ENCODE measurements around the gene FKBP4. TPM values are rescaled to one million over a fixed set of nuclear protein-coding genes. Genes with fewer than 3 reads are reported as not detected.

Gene FKBP4
- total and polyA plus RNA-seq, 4 donors: 21.3 to 38.7 (median 31.6) TPM

DNA sequence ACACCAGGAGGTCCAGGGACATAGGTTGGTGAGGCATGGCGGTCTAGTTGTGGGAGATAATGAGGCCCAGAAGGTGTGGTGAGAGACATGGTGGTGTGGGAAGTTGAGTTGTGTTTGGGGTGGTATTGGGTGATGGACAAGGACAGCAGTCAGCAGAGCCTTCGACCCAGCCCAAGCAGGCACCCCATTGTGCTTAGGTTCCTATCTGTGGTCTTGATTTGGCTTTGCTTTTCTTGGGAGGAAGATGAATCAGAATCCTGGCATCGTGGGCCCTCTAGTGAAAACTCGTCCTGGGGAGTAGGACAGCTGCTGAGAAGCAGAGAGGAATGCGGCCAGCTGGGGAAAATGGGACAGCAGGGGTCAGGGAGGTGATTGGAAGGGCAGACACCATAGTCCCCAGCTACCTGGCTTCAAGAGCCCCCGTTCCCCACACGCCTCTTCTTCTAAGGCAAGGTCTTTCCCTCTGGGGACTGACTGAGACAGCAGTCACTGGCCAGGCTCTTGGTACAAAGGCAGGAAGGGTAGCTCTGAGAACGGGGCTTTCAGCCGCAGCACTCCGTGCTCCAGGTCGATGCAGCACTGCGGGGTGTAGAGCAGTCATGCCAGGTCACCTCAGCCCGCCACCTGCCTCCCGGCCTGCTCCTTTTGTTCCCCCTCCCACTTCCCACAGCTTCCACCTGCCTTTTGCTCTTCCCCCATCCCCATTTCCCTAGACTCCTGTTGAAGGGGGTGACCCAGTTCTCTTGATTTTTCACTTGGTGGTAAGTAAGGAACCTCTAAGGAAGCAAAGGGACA, 32.1 kb downstream of the FKBP4 start:
- H3K27me3 ChIP-seq (ENCODE audit: control insufficient read depth in 4 of 4, insufficient read depth in 4 of 4, low read length in 3 of 4): no peaks in the 10 kb centered on the region
- H3K9me3 ChIP-seq (ENCODE audit: control insufficient read depth in 4 of 4, low read length in 3 of 4): no peaks in the 10 kb centered on the region
- DNase-seq (ENCODE audit: low spot score): no peak
- no peak overlapping the region for H3K4me3 ChIP-seq (ENCODE audit: low read depth in 1 of 3, low read length in 3 of 3)
- no peak overlapping the region for H3K27ac ChIP-seq (ENCODE audit: low read depth in 1 of 2, low read length in 2 of 2)
- no peak overlapping the region for H3K9ac ChIP-seq (ENCODE audit: low read depth in 1 of 2, low read length in 2 of 2)
- H3K36me3 ChIP-seq (ENCODE audit: control insufficient read depth in 4 of 4, insufficient read depth in 3 of 4, low read depth in 1 of 4, low read length in 3 of 4): peaks cover 11 to 73% (median 53%) of the 10 kb centered on the region in 4 donors
- 95% methylated on average over 14 of the region's 14 CpGs for WGBS
- H3K4me1 ChIP-seq (ENCODE audit: control insufficient read depth in 4 of 4, insufficient read depth in 4 of 4, low read length in 3 of 4): no peaks in the 10 kb centered on the region
- TF ChIP-seq HNF4A (conservative IDR thresholded peaks at IDR 0.05) (no peak), GABPA (IDR thresholded peaks at IDR 0.05 in 1 of 2, conservative IDR thresholded peaks at IDR 0.05 in 1 of 2) (no peak), EGR1 (IDR thresholded peaks at IDR 0.05; ENCODE audit: low read depth in 2 of 2) (no peak), REST (IDR thresholded peaks at IDR 0.05) (no peak), NR2F2 (IDR thresholded peaks at IDR 0.05) (no peak), FOXA2 (IDR thresholded peaks at IDR 0.05) (no peak), RXRA (IDR thresholded peaks at IDR 0.05) (no peak), HNF4G (IDR thresholded peaks at IDR 0.05) (no peak), YY1 (IDR thresholded peaks at IDR 0.05) (no peak), TAF1 (conservative IDR thresholded peaks at IDR 0.05) (no peak), RAD21 (IDR thresholded peaks at IDR 0.05) (no peak), SP1 (IDR thresholded peaks at IDR 0.05) (no peak)
- TF ChIP-seq, protein P1, sequence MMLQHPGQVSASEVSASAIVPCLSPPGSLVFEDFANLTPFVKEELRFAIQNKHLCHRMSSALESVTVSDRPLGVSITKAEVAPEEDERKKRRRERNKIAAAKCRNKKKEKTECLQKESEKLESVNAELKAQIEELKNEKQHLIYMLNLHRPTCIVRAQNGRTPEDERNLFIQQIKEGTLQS (IDR thresholded peaks at IDR 0.05): no peak
- TF ChIP-seq, protein P2, sequence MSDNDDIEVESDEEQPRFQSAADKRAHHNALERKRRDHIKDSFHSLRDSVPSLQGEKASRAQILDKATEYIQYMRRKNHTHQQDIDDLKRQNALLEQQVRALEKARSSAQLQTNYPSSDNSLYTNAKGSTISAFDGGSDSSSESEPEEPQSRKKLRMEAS (IDR thresholded peaks at IDR 0.05): no peak

GRCh38 chr12:2829275-2829674, 34.5 kb downstream of the FKBP4 start:
- Histone ChIP-seq H3K9me3 (ENCODE audit: control insufficient read depth in 4 of 4, low read length in 3 of 4) (no peaks in the 10 kb centered on the region), H3K4me1 (ENCODE audit: control insufficient read depth in 4 of 4, insufficient read depth in 4 of 4, low read length in 3 of 4) (no peaks in the 10 kb centered on the region), H3K27ac (ENCODE audit: low read depth in 1 of 2, low read length in 2 of 2) (no peak overlapping the region), H3K9ac (ENCODE audit: low read depth in 1 of 2, low read length in 2 of 2) (no peak overlapping the region), H3K36me3 (ENCODE audit: control insufficient read depth in 4 of 4, insufficient read depth in 3 of 4, low read depth in 1 of 4, low read length in 3 of 4) (peaks cover 9 to 50% (median 36%) of the 10 kb centered on the region in 4 donors), H3K27me3 (ENCODE audit: control insufficient read depth in 4 of 4, insufficient read depth in 4 of 4, low read length in 3 of 4) (no peaks in the 10 kb centered on the region), H3K4me3 (ENCODE audit: low read depth in 1 of 3, low read length in 3 of 3) (no peak overlapping the region)
- WGBS: 91% methylated on average over 6 of the region's 6 CpGs
- DNase-seq (ENCODE audit: low spot score): no peak
- TF ChIP-seq GABPA (IDR thresholded peaks at IDR 0.05 in 1 of 2, conservative IDR thresholded peaks at IDR 0.05 in 1 of 2) (no peak), HNF4G (IDR thresholded peaks at IDR 0.05) (no peak), RAD21 (IDR thresholded peaks at IDR 0.05) (no peak), FOXA2 (IDR thresholded peaks at IDR 0.05) (no peak), SP1 (IDR thresholded peaks at IDR 0.05) (no peak), REST (IDR thresholded peaks at IDR 0.05) (no peak), EGR1 (IDR thresholded peaks at IDR 0.05; ENCODE audit: low read depth in 2 of 2) (no peak), ZBTB33 (IDR thresholded peaks at IDR 0.05) (no peak), NR2F2 (IDR thresholded peaks at IDR 0.05) (no peak), HNF4A (conservative IDR thresholded peaks at IDR 0.05) (no peak), JUND (IDR thresholded peaks at IDR 0.05) (no peak)
- TF ChIP-seq, protein P2 (IDR thresholded peaks at IDR 0.05): no peak
- TF ChIP-seq, protein P1 (IDR thresholded peaks at IDR 0.05): no peak
